GM23338 (cell line): Measurements from ENCODE around the gene PAQR4.

Experiments
- CREB1 ChIP-seq: fragments of 250-450 bp; sonication (Bioruptor Pico); IDR thresholded peaks from 2 replicates; pipeline ENCODE4 v1.5.0; 2020; ENCODE audit warnings: low read depth, mild to moderate bottlenecking, moderate library complexity
- CTCF ChIP-seq, 2 experiments: fragments of 200-600 bp in 1 of 2; sonication (generic) in 1 of 2; conservative IDR thresholded peaks; 2 replicates each; pipeline versions ENCODE4 v1.5.1 to v1.6.1; 2016 to 2017; ENCODE audit warnings: antibody characterized with exemption in 2 of 2, low read depth in 2 of 2, mild to moderate bottlenecking in 2 of 2, moderate library complexity in 1 of 2
- EZH2 ChIP-seq: fragments of 200-600 bp; sonication (generic); IDR thresholded peaks from one replicate; pipeline ENCODE4 v1.8.0; 2017; ENCODE audit warnings: antibody characterized with exemption, mild to moderate bottlenecking, low read depth; ENCODE audit not compliant: unreplicated experiment
- EZH2phosphoT487 ChIP-seq: fragments of 200-600 bp; sonication (generic); IDR thresholded peaks from one replicate; pipeline ENCODE4 v1.8.1; 2018; ENCODE audit warnings: antibody characterized with exemption; ENCODE audit not compliant: unreplicated experiment
- JUNB ChIP-seq: IDR thresholded peaks from one replicate; pipeline ENCODE4 v1.6.1; 2016; ENCODE audit warnings: antibody characterized with exemption; ENCODE audit not compliant: unreplicated experiment
- NANOG ChIP-seq: IDR thresholded peaks from 2 replicates; pipeline ENCODE4 v1.6.1; 2016; ENCODE audit warnings: antibody characterized with exemption, borderline replicate concordance
- POLR2AphosphoS5 ChIP-seq: IDR thresholded peaks from 2 replicates; pipeline ENCODE4 v1.6.1; 2016; ENCODE audit warnings: antibody characterized with exemption, low read depth
- REST ChIP-seq: IDR thresholded peaks from one replicate; pipeline ENCODE4 v1.6.1; 2018; ENCODE audit warnings: antibody characterized with exemption; ENCODE audit not compliant: unreplicated experiment
- STAT1 ChIP-seq: IDR thresholded peaks from one replicate; pipeline ENCODE4 v1.6.1; 2016; ENCODE audit warnings: antibody characterized with exemption; ENCODE audit not compliant: unreplicated experiment
- ZNF114 ChIP-seq: fragments of 250-450 bp; sonication (Bioruptor Pico); IDR thresholded peaks from 2 replicates; pipeline ENCODE4 v1.5.0; 2020; ENCODE audit warnings: mild to moderate bottlenecking, moderate library complexity
- ZNF331 ChIP-seq: fragments of 250-450 bp; sonication (Bioruptor Pico); IDR thresholded peaks from 2 replicates; pipeline ENCODE4 v1.5.0; 2020; ENCODE audit warnings: low read depth, mild to moderate bottlenecking, moderate library complexity
- TF ChIP-seq, protein P1 (sequence below): IDR thresholded peaks from 2 replicates; pipeline ENCODE4 v1.6.1; 2016; ENCODE audit warnings: antibody characterized with exemption
- TF ChIP-seq, protein P2 (sequence below): fragments of 250-450 bp; sonication (Bioruptor Pico); IDR thresholded peaks from 2 replicates; pipeline ENCODE4 v1.5.0; 2020; ENCODE audit warnings: mild to moderate bottlenecking, moderate library complexity

- TF ChIP-seq REST = peak; percentile 17
- no peak for TF ChIP-seq POLR2AphosphoS5
- TF ChIP-seq CTCF (conservative IDR thresholded peaks at IDR 0.05; ENCODE audit: low read depth in 2 of 2) = no peak
- TF ChIP-seq EZH2phosphoT487 = no peak
- TF ChIP-seq CREB1 (CRISPR knock-in tag) = no peak
- TF ChIP-seq EZH2 = no peak
- TF ChIP-seq, protein P1, sequence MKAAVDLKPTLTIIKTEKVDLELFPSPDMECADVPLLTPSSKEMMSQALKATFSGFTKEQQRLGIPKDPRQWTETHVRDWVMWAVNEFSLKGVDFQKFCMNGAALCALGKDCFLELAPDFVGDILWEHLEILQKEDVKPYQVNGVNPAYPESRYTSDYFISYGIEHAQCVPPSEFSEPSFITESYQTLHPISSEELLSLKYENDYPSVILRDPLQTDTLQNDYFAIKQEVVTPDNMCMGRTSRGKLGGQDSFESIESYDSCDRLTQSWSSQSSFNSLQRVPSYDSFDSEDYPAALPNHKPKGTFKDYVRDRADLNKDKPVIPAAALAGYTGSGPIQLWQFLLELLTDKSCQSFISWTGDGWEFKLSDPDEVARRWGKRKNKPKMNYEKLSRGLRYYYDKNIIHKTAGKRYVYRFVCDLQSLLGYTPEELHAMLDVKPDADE = no peak
- no peak for TF ChIP-seq JUNB
- no peak for TF ChIP-seq ZNF331
- TF ChIP-seq, protein P2, sequence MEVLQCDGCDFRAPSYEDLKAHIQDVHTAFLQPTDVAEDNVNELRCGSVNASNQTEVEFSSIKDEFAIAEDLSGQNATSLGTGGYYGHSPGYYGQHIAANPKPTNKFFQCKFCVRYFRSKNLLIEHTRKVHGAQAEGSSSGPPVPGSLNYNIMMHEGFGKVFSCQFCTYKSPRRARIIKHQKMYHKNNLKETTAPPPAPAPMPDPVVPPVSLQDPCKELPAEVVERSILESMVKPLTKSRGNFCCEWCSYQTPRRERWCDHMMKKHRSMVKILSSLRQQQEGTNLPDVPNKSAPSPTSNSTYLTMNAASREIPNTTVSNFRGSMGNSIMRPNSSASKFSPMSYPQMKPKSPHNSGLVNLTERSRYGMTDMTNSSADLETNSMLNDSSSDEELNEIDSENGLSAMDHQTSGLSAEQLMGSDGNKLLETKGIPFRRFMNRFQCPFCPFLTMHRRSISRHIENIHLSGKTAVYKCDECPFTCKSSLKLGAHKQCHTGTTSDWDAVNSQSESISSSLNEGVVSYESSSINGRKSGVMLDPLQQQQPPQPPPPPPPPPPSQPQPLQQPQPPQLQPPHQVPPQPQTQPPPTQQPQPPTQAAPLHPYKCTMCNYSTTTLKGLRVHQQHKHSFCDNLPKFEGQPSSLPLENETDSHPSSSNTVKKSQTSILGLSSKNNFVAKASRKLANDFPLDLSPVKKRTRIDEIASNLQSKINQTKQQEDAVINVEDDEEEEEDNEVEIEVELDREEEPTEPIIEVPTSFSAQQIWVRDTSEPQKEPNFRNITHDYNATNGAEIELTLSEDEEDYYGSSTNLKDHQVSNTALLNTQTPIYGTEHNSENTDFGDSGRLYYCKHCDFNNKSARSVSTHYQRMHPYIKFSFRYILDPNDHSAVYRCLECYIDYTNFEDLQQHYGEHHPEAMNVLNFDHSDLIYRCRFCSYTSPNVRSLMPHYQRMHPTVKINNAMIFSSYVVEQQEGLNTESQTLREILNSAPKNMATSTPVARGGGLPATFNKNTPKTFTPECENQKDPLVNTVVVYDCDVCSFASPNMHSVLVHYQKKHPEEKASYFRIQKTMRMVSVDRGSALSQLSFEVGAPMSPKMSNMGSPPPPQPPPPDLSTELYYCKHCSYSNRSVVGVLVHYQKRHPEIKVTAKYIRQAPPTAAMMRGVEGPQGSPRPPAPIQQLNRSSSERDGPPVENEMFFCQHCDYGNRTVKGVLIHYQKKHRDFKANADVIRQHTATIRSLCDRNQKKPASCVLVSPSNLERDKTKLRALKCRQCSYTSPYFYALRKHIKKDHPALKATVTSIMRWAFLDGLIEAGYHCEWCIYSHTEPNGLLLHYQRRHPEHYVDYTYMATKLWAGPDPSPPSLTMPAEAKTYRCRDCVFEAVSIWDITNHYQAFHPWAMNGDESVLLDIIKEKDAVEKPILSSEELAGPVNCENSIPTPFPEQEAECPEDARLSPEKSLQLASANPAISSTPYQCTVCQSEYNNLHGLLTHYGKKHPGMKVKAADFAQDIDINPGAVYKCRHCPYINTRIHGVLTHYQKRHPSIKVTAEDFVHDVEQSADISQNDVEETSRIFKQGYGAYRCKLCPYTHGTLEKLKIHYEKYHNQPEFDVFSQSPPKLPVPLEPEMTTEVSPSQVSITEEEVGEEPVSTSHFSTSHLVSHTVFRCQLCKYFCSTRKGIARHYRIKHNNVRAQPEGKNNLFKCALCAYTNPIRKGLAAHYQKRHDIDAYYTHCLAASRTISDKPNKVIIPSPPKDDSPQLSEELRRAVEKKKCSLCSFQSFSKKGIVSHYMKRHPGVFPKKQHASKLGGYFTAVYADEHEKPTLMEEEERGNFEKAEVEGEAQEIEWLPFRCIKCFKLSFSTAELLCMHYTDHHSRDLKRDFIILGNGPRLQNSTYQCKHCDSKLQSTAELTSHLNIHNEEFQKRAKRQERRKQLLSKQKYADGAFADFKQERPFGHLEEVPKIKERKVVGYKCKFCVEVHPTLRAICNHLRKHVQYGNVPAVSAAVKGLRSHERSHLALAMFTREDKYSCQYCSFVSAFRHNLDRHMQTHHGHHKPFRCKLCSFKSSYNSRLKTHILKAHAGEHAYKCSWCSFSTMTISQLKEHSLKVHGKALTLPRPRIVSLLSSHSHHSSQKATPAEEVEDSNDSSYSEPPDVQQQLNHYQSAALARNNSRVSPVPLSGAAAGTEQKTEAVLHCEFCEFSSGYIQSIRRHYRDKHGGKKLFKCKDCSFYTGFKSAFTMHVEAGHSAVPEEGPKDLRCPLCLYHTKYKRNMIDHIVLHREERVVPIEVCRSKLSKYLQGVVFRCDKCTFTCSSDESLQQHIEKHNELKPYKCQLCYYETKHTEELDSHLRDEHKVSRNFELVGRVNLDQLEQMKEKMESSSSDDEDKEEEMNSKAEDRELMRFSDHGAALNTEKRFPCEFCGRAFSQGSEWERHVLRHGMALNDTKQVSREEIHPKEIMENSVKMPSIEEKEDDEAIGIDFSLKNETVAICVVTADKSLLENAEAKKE (CRISPR knock-in tag) = no peak
- no peak for TF ChIP-seq STAT1
- TF ChIP-seq ZNF114 (CRISPR knock-in tag) = no peak
- no peak for TF ChIP-seq NANOG
These were observed 10.6 kb downstream of the PAQR4 start for GRCh38 chr16:2979669-2980226.
